GM12892 (cell line): Measurements from ENCODE around the gene SNED1.

Source experiments
- POLR2A ChIP-seq: IDR thresholded peaks from 2 replicates; pipeline ENCODE4 v1.6.1; 2011; ENCODE audit warnings: low read depth, low read length, control low read depth
- POLR2AphosphoS5 ChIP-seq: IDR thresholded peaks from 2 replicates; pipeline ENCODE4 v1.6.1; 2011; ENCODE audit warnings: low read depth, low read length, control low read depth

- no peak for TF ChIP-seq POLR2A
- no peak for TF ChIP-seq POLR2AphosphoS5
These were observed 25.5 kb upstream of the SNED1 start for GRCh38 chr2:240972636-240973521.
